Psoas muscle (tissue), 8 donors: ENCODE measurements around the gene RCHY1. TPM values are rescaled to one million over a fixed set of nuclear protein-coding genes. Genes with fewer than 3 reads are reported as not detected.
A peak's percentile ranks its signal among the peaks of the same experiment; 100 is the strongest.

ENCODE experiments used
- ATAC-seq, 4 donors: fragments of 200-7000 bp; cut with Tn5 transposase; one replicate each; pipeline ENCODE4 v1.9.1; 2020; ENCODE audit warnings: moderate library complexity in 3 of 4, mild to moderate bottlenecking in 2 of 4
- DNase-seq, 2 donors: peaks; one replicate each; pipeline ENCODE4 v3.0.0-alpha.2; 2020
- H3K27ac ChIP-seq: fragments of 200-600 bp; one replicate; pipeline ENCODE4 v1.8.0; 2022
- H3K27me3 ChIP-seq, 3 donors: fragments of 200-600 bp in 1 of 3; one replicate each; pipeline versions ENCODE4 v1.6.1 to v1.8.0; 2013 to 2022; ENCODE audit warnings: low read length in 2 of 3, mild to moderate bottlenecking in 2 of 3, moderate library complexity in 1 of 3; ENCODE audit not compliant: insufficient read depth in 3 of 3
- H3K36me3 ChIP-seq, 2 donors: fragments of 200-600 bp in 1 of 2; one replicate each; pipeline versions ENCODE4 v1.6.1 to v1.8.0; 2013 to 2022; ENCODE audit warnings: low read depth in 1 of 2, mild to moderate bottlenecking in 1 of 2, moderate library complexity in 1 of 2; ENCODE audit not compliant: insufficient read depth in 1 of 2
- H3K4me1 ChIP-seq: fragments of 200-600 bp; one replicate; pipeline ENCODE4 v1.8.0; 2022
- H3K4me3 ChIP-seq: fragments of 200-600 bp; one replicate; pipeline ENCODE4 v1.8.0; 2022; ENCODE audit warnings: mild to moderate bottlenecking
- H3K9me3 ChIP-seq: fragments of 200-600 bp; one replicate; pipeline ENCODE4 v1.8.0; 2022
- CTCF ChIP-seq: fragments of 200-600 bp; IDR thresholded peaks from one replicate; pipeline ENCODE4 v1.8.0; 2022; ENCODE audit warnings: antibody characterized with exemption
- WGBS, 3 donors: extraction: QIAGEN DNeasy Blood & Tissue Kit; methylation state at CpG; one replicate each; pipeline versions ENCODE4 v1.1.6 to v1.1.7; 2013; 5-methylcytosine and 5-hydroxymethylcytosine counted together
- intact Hi-C, 2 donors: fragments of 100-400 bp; cut with DNase I; formaldehyde crosslinking; loops; one replicate each; pipeline versions ENCODE4 v1.11.0 to v1.14.2; 2022
- polyA plus RNA-seq, 3 donors: library from polyadenylated mRNA; stranded (reverse); fragments of 200-250 nt; gene quantifications; one replicate each; pipeline ENCODE4 v1.2.3, GENCODE V29; 2013
- total RNA-seq, 4 donors: library from RNA; stranded (reverse); fragmentation: NEBNext Ultra II Directional in 2 of 4; extraction: Animal tissue kit (Norgen Biotek cat#: 25700) in 2 of 4; gene quantifications; one replicate each; pipeline versions ENCODE4 v1.2.1 to v1.2.4, GENCODE V29; 2021 to 2023
- donor health status: healthy with polysubstance abuse.
- donor health status: DM: no; HTN: no; CAD: no; lungs with moderate emphysema.
- donor health status: Bipolar disorder and iron deficiency.
- donor health status: healthy.
- donor health status: DM: yes; HTN: yes; CAD: no.
- donor health status: DM: no; HTN: no; CAD: no.
- donor health status: DM: no; HTN: no; CAD: no.
- donor health status: DM: yes; HTN: yes; CAD: no.

Gene RCHY1
- total and polyA plus RNA-seq, 7 donors, result 15.6 to 50.7 (median 28.2) TPM

GRCh38 chr4:75497133-75497532, 17.1 kb downstream of the RCHY1 start:
- WGBS, 3 donors, result 72 to 79% (median 72%) methylated on average over 5 of the region's 5 CpGs
- Histone ChIP-seq H3K27me3 (no peaks in the 10 kb centered on the region), H3K4me3 (no peak overlapping the region), H3K9me3 (no peaks in the 10 kb centered on the region), H3K4me1 (no peaks in the 10 kb centered on the region), H3K27ac (no peak overlapping the region), H3K36me3 (peaks cover 2 to 49% of the 10 kb centered on the region in 2 donors)
- intact Hi-C loops, result loop anchor here in 1 of 2 donors (10.0 kb wide), 1 partner anchor 622 kb away; no protein-coding TSS in a partner anchor
- DNase-seq (no peak), ATAC-seq (no peak)
- TF ChIP-seq CTCF, result no peak

- H3K27me3 ChIP-seq, result no peaks in the 10 kb centered on the region
- ATAC-seq, result no peak
- no peak for TF ChIP-seq CTCF
- peaks cover 2 to 49% of the 10 kb centered on the region in 2 donors for H3K36me3 ChIP-seq
- no peak overlapping the region for H3K27ac ChIP-seq
- no peaks in the 10 kb centered on the region for H3K4me1 ChIP-seq
- intact Hi-C loops, result loop anchor here in 1 of 2 donors (10.0 kb wide), 1 partner anchor 622 kb away; no protein-coding TSS in a partner anchor
- no peaks in the 10 kb centered on the region for H3K9me3 ChIP-seq
- H3K4me3 ChIP-seq, result no peak overlapping the region
- no peak for DNase-seq
- 89 to 98% (median 96%) methylated on average over 2 of the region's 2 CpGs for WGBS, 3 donors
Observed at GRCh38 chr4:75496406-75496805, 17.8 kb downstream of the RCHY1 start.

GRCh38 chr4:75495476-75495875, 18.7 kb downstream of the RCHY1 start:
- Histone ChIP-seq H3K36me3 (peaks cover 2 to 52% of the 10 kb centered on the region in 2 donors), H3K9me3 (no peaks in the 10 kb centered on the region), H3K27ac (no peak overlapping the region), H3K4me1 (no peaks in the 10 kb centered on the region), H3K4me3 (no peak overlapping the region), H3K27me3 (no peaks in the 10 kb centered on the region)
- intact Hi-C loops, result loop anchor here in 1 of 2 donors (10.0 kb wide), 1 partner anchor 621 kb away; no protein-coding TSS in a partner anchor
- DNase-seq (no peak), ATAC-seq (no peak)
- 82 to 91% (median 86%) methylated on average over 2 of the region's 2 CpGs for WGBS, 3 donors
- TF ChIP-seq CTCF, result no peak

DNA sequence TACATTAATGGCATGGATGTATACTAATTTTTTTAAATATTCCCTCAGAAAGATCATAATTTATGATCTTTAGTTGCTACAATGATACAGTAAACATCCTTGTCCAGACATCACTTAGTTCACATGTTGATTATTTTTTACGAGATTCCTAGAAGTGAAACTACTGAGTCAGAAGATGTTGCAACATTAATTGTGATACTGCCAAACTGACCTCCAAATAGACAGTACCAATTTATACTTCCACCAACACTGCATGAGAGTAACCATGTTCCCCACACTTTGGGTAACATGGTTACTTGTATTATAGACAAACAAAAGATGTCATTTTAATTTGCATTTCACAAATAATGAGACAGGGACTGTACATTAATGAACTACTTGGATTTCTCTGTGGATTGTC, 19.6 kb downstream of the RCHY1 start:
- DNase-seq (no peak), ATAC-seq (peak; percentile 23 to 76 (median 56))
- Histone ChIP-seq H3K36me3 (peaks cover 4 to 52% of the 10 kb centered on the region in 2 donors), H3K27ac (no peak overlapping the region), H3K4me1 (no peaks in the 10 kb centered on the region), H3K9me3 (no peaks in the 10 kb centered on the region), H3K4me3 (no peak overlapping the region), H3K27me3 (no peaks in the 10 kb centered on the region)
- 14 to 33% (median 22%) methylated on average over 1 of the region's 1 CpG for WGBS, 3 donors
- TF ChIP-seq CTCF, result no peak
- intact Hi-C loops, result loop anchor here in 1 of 2 donors (10.0 kb wide), 1 partner anchor 620 kb away; no protein-coding TSS in a partner anchor

DNA sequence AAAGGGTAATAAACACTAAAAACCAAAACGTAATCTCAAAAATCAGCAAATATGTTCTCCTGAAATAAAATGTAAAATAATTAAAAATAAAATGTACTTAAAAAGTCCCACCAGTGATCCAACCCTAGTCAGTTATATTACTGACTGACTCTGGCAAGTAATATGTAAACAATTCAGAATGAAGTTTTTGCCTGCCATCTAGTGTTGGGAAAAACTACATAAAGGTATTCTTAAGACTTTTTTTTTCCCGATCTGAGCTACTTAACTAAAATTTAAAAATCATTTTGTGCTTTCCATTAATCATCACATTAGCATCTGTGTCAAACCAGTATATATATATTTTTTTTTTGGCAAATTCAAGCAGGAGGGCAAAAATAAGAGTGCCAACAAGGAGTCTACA, 24.0 kb downstream of the RCHY1 start:
- TF ChIP-seq CTCF, result peak; percentile 25
- DNase-seq, result no peak
- ATAC-seq, result no peak
- Histone ChIP-seq H3K4me1 (no peaks in the 10 kb centered on the region), H3K27me3 (no peaks in the 10 kb centered on the region), H3K27ac (no peak overlapping the region), H3K36me3 (peaks cover 6 to 83% of the 10 kb centered on the region in 2 donors), H3K4me3 (no peak overlapping the region), H3K9me3 (no peaks in the 10 kb centered on the region)
- intact Hi-C loops, result loop anchor here in 1 of 2 donors (10.0 kb wide), 1 partner anchor 615 kb away; no protein-coding TSS in a partner anchor
- 59 to 70% (median 60%) methylated on average over 2 of the region's 2 CpGs for WGBS, 3 donors
